HEK293 (cell line): ENCODE results near the gene FCHO2.

ENCODE experiments used
- CTCF ChIA-PET: fragments of 350-600 bp; formaldehyde crosslinking; extraction: SDS; loops from one replicate; lab custom pipeline; 2021; ENCODE audit warnings: antibody characterized with exemption; lab: Yijun Ruan, JAX
- POLR2A ChIA-PET: fragments of 300-600 bp; formaldehyde crosslinking; extraction: SDS; loops from one replicate; lab custom pipeline; 2020; ENCODE audit warnings: antibody characterized with exemption, inconsistent platforms; lab: Yijun Ruan, JAX
- H3K27ac ChIP-seq: fragments of 200-500 bp; sonication (Bioruptor generic); 2 replicates; pipeline ENCODE4 v1.5.1; 2014; ENCODE audit warnings: low read depth, low read length, control low read depth, inconsistent platforms; ENCODE audit errors: extremely low read depth
- H3K36me3 ChIP-seq, 2 experiments: fragments of 200-500 bp in 1 of 2; sonication (Bioruptor generic) in 1 of 2; 1 replicate in 1 of 2; 2 replicates in 1 of 2; pipeline ENCODE4 v1.5.1; 2014 to 2017; ENCODE audit warnings: inconsistent platforms in 2 of 2, low read length in 2 of 2; ENCODE audit not compliant: control insufficient read depth in 2 of 2, insufficient read depth in 1 of 2
- H3K4me1 ChIP-seq: fragments of 200-500 bp; sonication (Bioruptor generic); 2 replicates; pipeline ENCODE4 v1.5.1; 2014; ENCODE audit warnings: mild to moderate bottlenecking, low read length, inconsistent platforms; ENCODE audit not compliant: control insufficient read depth, insufficient read depth
- H3K4me3 ChIP-seq: 2 replicates; pipeline ENCODE4 v1.5.1; 2011; ENCODE audit warnings: low read depth, mild to moderate bottlenecking, control low read depth, low read length, moderate library complexity
- H3K9me3 ChIP-seq: fragments of 200-500 bp; sonication (Bioruptor generic); 2 replicates; pipeline ENCODE4 v1.5.1; 2014; ENCODE audit warnings: low read depth, low read length, inconsistent platforms; ENCODE audit not compliant: control insufficient read depth, insufficient read depth
- FEZF1 ChIP-seq: fragments of 450-650 bp; formaldehyde crosslinking; IDR thresholded peaks from 2 replicates; pipeline ENCODE4 v1.5.1; 2016; ENCODE audit warnings: missing biosample characterization, missing genetic modification characterization
- GLI2 ChIP-seq: fragments of 450-650 bp; formaldehyde crosslinking; IDR thresholded peaks from 2 replicates; pipeline ENCODE4; 2017; ENCODE audit warnings: missing biosample characterization, missing genetic modification characterization, low read depth, borderline replicate concordance
- GLI4 ChIP-seq: fragments of 450-650 bp; formaldehyde crosslinking; IDR thresholded peaks from 2 replicates; pipeline ENCODE4 v1.5.1; 2016; ENCODE audit warnings: missing biosample characterization, missing genetic modification characterization
- PRDM1 ChIP-seq: fragments of 450-650 bp; formaldehyde crosslinking; IDR thresholded peaks from 2 replicates; pipeline ENCODE4; 2016; ENCODE audit warnings: missing biosample characterization, missing genetic modification characterization
- RBAK ChIP-seq: fragments of 450-650 bp; formaldehyde crosslinking; IDR thresholded peaks from 2 replicates; pipeline ENCODE4 v1.5.1; 2016; ENCODE audit warnings: missing biosample characterization, missing genetic modification characterization
- REPIN1 ChIP-seq: fragments of 450-650 bp; formaldehyde crosslinking; IDR thresholded peaks from 2 replicates; pipeline ENCODE4 v1.5.1; 2017; ENCODE audit warnings: missing biosample characterization, missing genetic modification characterization, low read depth
- TRIM28 ChIP-seq: IDR thresholded peaks from 2 replicates; pipeline ENCODE4 v1.6.1; 2011; ENCODE audit warnings: low read length, control low read depth, borderline replicate concordance
- ZBTB21 ChIP-seq: fragments of 450-650 bp; formaldehyde crosslinking; IDR thresholded peaks from 2 replicates; pipeline ENCODE4 v1.5.1; 2017; ENCODE audit warnings: missing biosample characterization, missing genetic modification characterization
- ZBTB44 ChIP-seq: fragments of 450-650 bp; IDR thresholded peaks from 2 replicates; pipeline ENCODE4 v1.5.1; 2018; ENCODE audit warnings: missing biosample characterization, mild to moderate bottlenecking, missing genetic modification characterization
- ZBTB6 ChIP-seq: fragments of 450-650 bp; formaldehyde crosslinking; IDR thresholded peaks from 2 replicates; pipeline ENCODE4 v1.5.1; 2017; ENCODE audit warnings: missing biosample characterization, missing genetic modification characterization
- ZNF175 ChIP-seq: fragments of 450-650 bp; formaldehyde crosslinking; IDR thresholded peaks from 2 replicates; pipeline ENCODE4 v1.5.1; 2016; ENCODE audit warnings: missing biosample characterization, missing genetic modification characterization
- ZNF23 ChIP-seq: fragments of 450-650 bp; formaldehyde crosslinking; IDR thresholded peaks from 2 replicates; pipeline ENCODE4 v1.5.1; 2016; ENCODE audit warnings: missing biosample characterization, missing genetic modification characterization, borderline replicate concordance
- ZNF24 ChIP-seq: fragments of 450-650 bp; formaldehyde crosslinking; IDR thresholded peaks from 2 replicates; pipeline ENCODE4 v1.5.1; 2016; ENCODE audit warnings: missing biosample characterization, missing genetic modification characterization
- ZNF449 ChIP-seq: fragments of 450-650 bp; formaldehyde crosslinking; IDR thresholded peaks from 2 replicates; pipeline ENCODE4 v1.5.1; 2017; ENCODE audit warnings: missing biosample characterization, mild to moderate bottlenecking, missing genetic modification characterization, moderate library complexity
- ZNF473 ChIP-seq: fragments of 450-650 bp; formaldehyde crosslinking; IDR thresholded peaks from 2 replicates; pipeline ENCODE4 v1.5.1; 2017; ENCODE audit warnings: missing biosample characterization, missing genetic modification characterization
- ZNF513 ChIP-seq: fragments of 450-650 bp; IDR thresholded peaks from 2 replicates; pipeline ENCODE4 v1.5.1; 2018; ENCODE audit warnings: missing biosample characterization, missing genetic modification characterization
- ZNF561 ChIP-seq: fragments of 450-650 bp; IDR thresholded peaks from 2 replicates; pipeline ENCODE4 v1.5.1; 2018; ENCODE audit warnings: missing biosample characterization, missing genetic modification characterization, borderline replicate concordance
- ZNF580 ChIP-seq: fragments of 450-650 bp; formaldehyde crosslinking; IDR thresholded peaks from 2 replicates; pipeline ENCODE4 v1.5.1; 2016; ENCODE audit warnings: missing biosample characterization, missing genetic modification characterization
- ZNF677 ChIP-seq: fragments of 450-650 bp; IDR thresholded peaks from 2 replicates; pipeline ENCODE4 v1.5.0; 2018; ENCODE audit warnings: missing biosample characterization, mild to moderate bottlenecking, missing genetic modification characterization, moderate library complexity
- ZNF776 ChIP-seq: fragments of 450-650 bp; formaldehyde crosslinking; IDR thresholded peaks from 2 replicates; pipeline ENCODE4 v1.5.0; 2017; ENCODE audit warnings: missing biosample characterization, missing genetic modification characterization, borderline replicate concordance
- ZNF791 ChIP-seq: fragments of 450-650 bp; formaldehyde crosslinking; IDR thresholded peaks from 2 replicates; pipeline ENCODE4 v1.5.1; 2016; ENCODE audit warnings: missing biosample characterization, missing genetic modification characterization

FCHO2 gene

GRCh38 chr5:73044546-73044945 is 88.7 kb downstream of the FCHO2 start:
- CTCF ChIA-PET = no interaction called here
- TF ChIP-seq ZNF473 (tag by site-specific recombination) (no peak), ZNF776 (tag by site-specific recombination) (no peak), ZNF175 (tag by site-specific recombination) (no peak)
- TF ChIP-seq, all 188 proteins: peak for 0
- H3K36me3 ChIP-seq = no peaks in the 10 kb centered on the region
- no peak overlapping the region for H3K4me3 ChIP-seq
- POLR2A ChIA-PET = no interaction called here
- H3K27ac ChIP-seq = no peak overlapping the region
- H3K9me3 ChIP-seq = no peaks in the 10 kb centered on the region
- peaks cover 2% of the 10 kb centered on the region; the same call in 1 of the 2 replicates for H3K4me1 ChIP-seq

GRCh38 chr5:73045623-73046022 is 89.8 kb downstream of the FCHO2 start:
- ChIA-PET CTCF (interaction anchor here (0.6 kb wide), 1 partner anchor 32 kb away, joined by 3 read pairs; no protein-coding TSS in a partner anchor), POLR2A (no interaction called here)
- H3K4me1 ChIP-seq = peaks cover 2% of the 10 kb centered on the region; the same call in 1 of the 2 replicates
- no peak overlapping the region for H3K4me3 ChIP-seq
- H3K9me3 ChIP-seq = no peaks in the 10 kb centered on the region
- H3K36me3 ChIP-seq = no peaks in the 10 kb centered on the region
- no peak for TF ChIP-seq REPIN1 (tag by site-specific recombination)
- no peak for TF ChIP-seq TRIM28
- TF ChIP-seq ZNF513 (tag by site-specific recombination) = no peak
- no peak for TF ChIP-seq ZBTB21 (tag by site-specific recombination)
- no peak for TF ChIP-seq GLI2
- no peak for TF ChIP-seq ZBTB6 (tag by site-specific recombination)
- no peak for TF ChIP-seq FEZF1
- TF ChIP-seq ZNF24 (tag by site-specific recombination) = no peak
- TF ChIP-seq ZNF23 (tag by site-specific recombination) = no peak
- TF ChIP-seq ZNF449 (tag by site-specific recombination) = no peak
- TF ChIP-seq ZNF561 = no peak
- TF ChIP-seq ZNF580 (tag by site-specific recombination) = no peak
- TF ChIP-seq GLI4 = no peak
- TF ChIP-seq ZNF791 (tag by site-specific recombination) = no peak
- no peak for TF ChIP-seq ZNF677
- no peak for TF ChIP-seq PRDM1
- no peak for TF ChIP-seq ZNF776 (tag by site-specific recombination)
- no peak for TF ChIP-seq RBAK (tag by site-specific recombination)
- TF ChIP-seq ZBTB44 (tag by site-specific recombination) = no peak
- TF ChIP-seq, all 188 proteins: peak for 0
- H3K27ac ChIP-seq = no peak overlapping the region
